Activated B cell treated with CpG ODN at 0.5 μM for 24 hours (primary cell): Measurements from ENCODE around the gene ZBTB1. TPM values are rescaled to one million over a fixed set of nuclear protein-coding genes. Genes with fewer than 3 reads are reported as not detected.
A peak's percentile ranks its signal among the peaks of the same experiment; 100 is the strongest.

Source experiments
- ATAC-seq: fragments of 200-7000 bp; cut with Tn5 transposase; one replicate; pipeline ENCODE4 v1.10.0; 2021; ENCODE audit warnings: low read depth, mild to moderate bottlenecking, moderate library complexity
- CTCF ChIA-PET: fragments of 350-600 bp; sonication (Branson Sonifier 250); formaldehyde crosslinking; loops from one replicate; lab custom pipeline; 2021; ENCODE audit warnings: antibody characterized with exemption; lab: Charles Lee
- POLR2A ChIA-PET: fragments of 350-600 bp; sonication (Branson Sonifier 250); formaldehyde crosslinking; loops from one replicate; lab custom pipeline; 2021; ENCODE audit warnings: antibody characterized with exemption; lab: Charles Lee
- DNase-seq: peaks from one replicate; pipeline ENCODE4 v3.0.0; 2022
- H3K27ac Mint-ChIP-seq: one replicate; pipeline ENCODE4 v1.8.0; 2020; ENCODE audit warnings: mixed read lengths
- H3K27me3 Mint-ChIP-seq: one replicate; pipeline ENCODE4 v1.8.0; 2021; ENCODE audit warnings: mixed read lengths
- H3K36me3 Mint-ChIP-seq: one replicate; pipeline ENCODE4 v1.8.0; 2021; ENCODE audit warnings: low read depth, mixed read lengths
- H3K4me1 Mint-ChIP-seq: one replicate; pipeline ENCODE4 v1.8.0; 2021; ENCODE audit warnings: mixed read lengths
- H3K4me3 Mint-ChIP-seq: one replicate; pipeline ENCODE4 v1.8.0; 2020; ENCODE audit warnings: mild to moderate bottlenecking, mixed read lengths
- H3K9me3 Mint-ChIP-seq: one replicate; pipeline ENCODE4 v1.8.0; 2020; ENCODE audit warnings: mixed read lengths
- intact Hi-C: fragments of 100-400 bp; cut with micrococcal nuclease; formaldehyde crosslinking; loops from one replicate; pipeline ENCODE4 v1.15.1; 2024
- total RNA-seq: library from RNA; stranded (reverse); gene quantifications from 2 replicates; pipeline ENCODE4 v1.2.3, GENCODE V29; 2022
- TF ChIP-seq, protein P1 (sequence below): fragments of 200-600 bp; IDR thresholded peaks from one replicate; pipeline ENCODE4 v1.8.0; 2022; ENCODE audit warnings: antibody characterized with exemption, mild to moderate bottlenecking

ZBTB1 gene
- total RNA-seq, 1 donor from 2014 or later: 60.7 TPM

DNA sequence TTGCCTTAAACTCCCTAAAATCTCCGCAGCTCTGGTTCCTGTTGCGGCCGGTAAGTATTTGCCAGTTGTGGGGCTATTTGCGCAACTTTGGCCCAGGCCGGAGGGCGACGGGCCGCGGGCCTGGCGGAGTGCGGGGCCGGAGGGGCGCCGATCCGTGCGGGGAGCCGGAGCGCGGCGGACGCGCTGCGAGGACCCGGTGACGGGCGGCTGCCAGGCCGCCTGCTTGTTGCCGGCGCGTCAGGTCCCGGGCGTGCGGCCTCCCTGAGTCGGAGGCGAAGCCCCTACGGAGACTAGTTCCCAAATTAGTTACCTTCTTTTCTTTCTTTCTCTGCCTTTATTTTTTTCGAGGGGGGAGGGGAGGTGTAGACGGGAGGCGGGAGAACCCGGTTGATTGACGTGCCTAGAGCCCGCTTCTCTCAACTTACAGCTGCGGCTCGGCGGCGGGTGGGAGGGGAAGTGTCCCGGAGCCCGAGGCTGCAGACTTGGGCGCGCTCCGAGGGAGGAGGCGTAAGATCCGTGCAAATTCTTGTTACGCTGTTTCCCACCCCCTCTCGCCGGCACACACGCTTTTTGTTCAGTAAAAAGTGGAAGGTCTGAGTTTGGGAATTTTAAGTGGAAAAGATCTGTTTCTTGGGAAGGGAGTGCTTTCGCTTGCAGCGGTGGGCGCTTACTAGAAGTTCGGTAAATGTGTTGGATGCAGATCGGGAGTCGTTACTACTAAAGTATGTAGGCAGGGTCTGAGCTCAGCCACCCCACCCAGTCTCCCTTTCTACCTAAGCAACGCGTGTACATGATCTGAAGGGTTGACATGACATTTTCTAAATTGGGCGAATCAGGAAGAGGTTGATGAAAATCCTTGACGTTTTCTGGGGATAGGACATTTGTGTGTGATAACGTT is 576 bp downstream of the ZBTB1 start:
- peaks cover 79% of the 10 kb centered on the region for H3K4me1 Mint-ChIP-seq
- intact Hi-C loops: loop anchor here (1.0 to 10.0 kb wide), 8 partner anchors 167 to 1030 kb away; partner anchors contain the start of genes FNTB, PPP2R5E, SGPP1 and SYNE2
- CTCF ChIA-PET: interaction anchor here (1.0 kb wide), 1 partner anchor 166 kb away, joined by 3 read pairs; no protein-coding TSS in a partner anchor
- H3K36me3 Mint-ChIP-seq: peaks cover 19% of the 10 kb centered on the region
- POLR2A ChIA-PET: interaction anchor here (0.6 to 4.5 kb wide), 23 partner anchors 8 to 863 kb away, joined by 3 to 60 read pairs (median 6); partner anchors contain the start of genes HSPA2, MTHFD1 and WDR89
- ATAC-seq: peak; percentile 30
- no peaks in the 10 kb centered on the region for H3K27me3 Mint-ChIP-seq
- no peaks in the 10 kb centered on the region for H3K9me3 Mint-ChIP-seq
- H3K27ac Mint-ChIP-seq: peak overlapping the region; percentile 100
- TF ChIP-seq, protein P1, sequence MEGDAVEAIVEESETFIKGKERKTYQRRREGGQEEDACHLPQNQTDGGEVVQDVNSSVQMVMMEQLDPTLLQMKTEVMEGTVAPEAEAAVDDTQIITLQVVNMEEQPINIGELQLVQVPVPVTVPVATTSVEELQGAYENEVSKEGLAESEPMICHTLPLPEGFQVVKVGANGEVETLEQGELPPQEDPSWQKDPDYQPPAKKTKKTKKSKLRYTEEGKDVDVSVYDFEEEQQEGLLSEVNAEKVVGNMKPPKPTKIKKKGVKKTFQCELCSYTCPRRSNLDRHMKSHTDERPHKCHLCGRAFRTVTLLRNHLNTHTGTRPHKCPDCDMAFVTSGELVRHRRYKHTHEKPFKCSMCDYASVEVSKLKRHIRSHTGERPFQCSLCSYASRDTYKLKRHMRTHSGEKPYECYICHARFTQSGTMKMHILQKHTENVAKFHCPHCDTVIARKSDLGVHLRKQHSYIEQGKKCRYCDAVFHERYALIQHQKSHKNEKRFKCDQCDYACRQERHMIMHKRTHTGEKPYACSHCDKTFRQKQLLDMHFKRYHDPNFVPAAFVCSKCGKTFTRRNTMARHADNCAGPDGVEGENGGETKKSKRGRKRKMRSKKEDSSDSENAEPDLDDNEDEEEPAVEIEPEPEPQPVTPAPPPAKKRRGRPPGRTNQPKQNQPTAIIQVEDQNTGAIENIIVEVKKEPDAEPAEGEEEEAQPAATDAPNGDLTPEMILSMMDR: no peak
- peak overlapping the region; percentile 97 for H3K4me3 Mint-ChIP-seq
- peak; percentile 76 for DNase-seq

DNA sequence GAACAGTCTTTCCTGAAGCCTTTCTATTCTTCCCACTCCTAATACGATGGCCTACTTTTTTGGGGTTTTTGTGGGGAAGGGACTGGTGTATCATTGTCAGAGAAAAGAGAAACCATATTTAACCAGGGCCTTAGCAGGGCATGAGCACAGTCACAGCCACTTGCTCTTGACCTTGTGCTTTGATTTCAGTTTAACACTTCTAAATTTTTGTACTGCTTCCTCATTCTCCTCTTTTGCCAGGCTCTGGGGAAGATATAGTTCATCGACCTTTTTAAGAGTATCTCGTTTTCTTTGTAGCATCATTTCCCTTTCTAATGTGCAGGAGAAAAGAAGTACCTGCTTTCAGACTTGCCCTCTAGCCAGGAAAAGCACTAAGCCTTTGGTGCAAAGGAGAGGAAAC is 2.2 kb downstream of the ZBTB1 start:
- DNase-seq: no peak
- no peak for ATAC-seq
- H3K27ac Mint-ChIP-seq: peak overlapping the region; percentile 100
- CTCF ChIA-PET: interaction anchor here (1.5 kb wide), 1 partner anchor 77 kb away, joined by 3 read pairs; no protein-coding TSS in a partner anchor
- no peaks in the 10 kb centered on the region for H3K27me3 Mint-ChIP-seq
- peaks cover 25% of the 10 kb centered on the region for H3K36me3 Mint-ChIP-seq
- H3K4me3 Mint-ChIP-seq: peak overlapping the region; percentile 97
- TF ChIP-seq, protein P1: no peak
- intact Hi-C loops: loop anchor here (10.0 kb wide), 3 partner anchors 478 to 1032 kb away; partner anchors contain the start of genes FNTB and SYNE2
- POLR2A ChIA-PET: interaction anchor here (1.3 to 3.0 kb wide), 2 partner anchors 37 to 119 kb away, joined by 3 to 11 read pairs; partner anchors contain the start of gene MTHFD1
- H3K4me1 Mint-ChIP-seq: peaks cover 79% of the 10 kb centered on the region
- no peaks in the 10 kb centered on the region for H3K9me3 Mint-ChIP-seq

DNA sequence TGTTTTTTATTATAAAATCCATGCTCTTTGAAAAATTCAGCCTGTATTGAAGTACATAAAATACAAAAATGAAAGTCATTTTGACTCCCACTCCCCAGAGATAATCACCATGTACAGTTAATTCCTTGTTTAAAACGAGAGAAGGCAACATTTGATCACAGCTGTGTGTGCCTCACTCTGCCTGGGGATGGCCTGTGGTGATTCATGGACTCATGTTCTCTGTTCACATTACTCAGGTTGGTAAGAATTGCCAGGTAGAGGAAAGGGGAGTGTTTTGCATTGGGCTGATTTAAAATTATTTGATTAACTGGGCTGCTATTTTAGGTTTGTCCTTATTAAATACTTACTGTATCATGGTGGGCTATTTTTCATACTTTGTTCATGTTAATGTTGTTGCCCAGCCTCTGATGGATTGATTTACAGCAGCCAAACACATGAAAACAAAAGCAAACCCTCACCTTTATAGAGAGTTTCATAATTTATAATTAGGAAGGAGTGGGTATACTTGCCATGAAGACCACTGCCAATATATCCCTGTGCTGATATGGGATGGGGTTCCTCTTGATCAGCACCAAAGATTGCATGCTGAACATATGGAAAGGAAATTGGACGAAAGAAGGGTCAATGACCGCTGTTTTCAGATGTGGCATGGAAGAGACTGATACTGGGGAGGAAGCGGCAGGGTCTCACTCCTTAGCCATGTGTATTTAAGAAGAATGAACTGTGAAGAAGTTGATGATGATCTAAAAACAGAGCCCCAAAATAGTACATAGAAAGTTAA is 3.0 kb downstream of the ZBTB1 start:
- POLR2A ChIA-PET: interaction anchor here (0.6 to 3.0 kb wide), 6 partner anchors 12 to 120 kb away, joined by 3 to 11 read pairs (median 4); partner anchors contain the start of genes HSPA2 and MTHFD1
- peaks cover 75% of the 10 kb centered on the region for H3K4me1 Mint-ChIP-seq
- H3K4me3 Mint-ChIP-seq: peak overlapping the region; percentile 97
- CTCF ChIA-PET: interaction anchor here (1.5 to 4.6 kb wide), 3 partner anchors 78 to 164 kb away, joined by 3 to 41 read pairs (median 33); no protein-coding TSS in a partner anchor
- H3K27me3 Mint-ChIP-seq: no peaks in the 10 kb centered on the region
- H3K36me3 Mint-ChIP-seq: peaks cover 30% of the 10 kb centered on the region
- ATAC-seq (no peak), DNase-seq (no peak)
- TF ChIP-seq, protein P1: no peak
- H3K27ac Mint-ChIP-seq: peak overlapping the region; percentile 100
- intact Hi-C loops: loop anchor here (10.0 kb wide), 3 partner anchors 477 to 1033 kb away; partner anchors contain the start of genes FNTB and SYNE2
- no peaks in the 10 kb centered on the region for H3K9me3 Mint-ChIP-seq

DNA sequence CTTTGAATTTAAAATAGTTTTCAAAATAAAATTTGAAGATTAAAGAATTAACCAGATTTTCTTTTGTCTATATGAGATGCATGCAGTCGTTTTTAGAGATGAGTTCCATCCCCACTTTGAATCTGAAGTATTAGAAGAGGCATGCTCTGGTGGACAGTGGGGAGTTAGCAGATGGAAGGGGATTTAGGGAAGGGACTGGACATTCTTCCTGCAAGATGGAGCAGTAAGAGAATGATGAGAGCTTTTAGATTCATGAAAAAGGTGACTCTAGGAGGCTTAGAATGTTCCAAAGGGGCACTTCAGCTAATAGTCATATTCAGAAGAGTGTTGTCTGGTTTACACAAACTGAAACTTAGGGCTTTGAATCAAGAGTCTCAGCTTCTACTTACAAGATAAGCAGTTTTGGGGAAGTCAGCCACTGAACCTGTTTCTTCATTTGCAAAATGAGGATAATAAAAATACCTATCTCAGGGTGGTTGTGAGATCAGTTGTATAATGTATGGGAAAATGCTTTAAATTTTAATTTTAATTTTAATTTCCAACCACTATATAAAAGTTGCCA is 3.7 kb downstream of the ZBTB1 start:
- H3K27me3 Mint-ChIP-seq: no peaks in the 10 kb centered on the region
- intact Hi-C loops: loop anchor here (10.0 kb wide), 3 partner anchors 477 to 1033 kb away; partner anchors contain the start of genes FNTB and SYNE2
- peaks cover 27% of the 10 kb centered on the region for H3K36me3 Mint-ChIP-seq
- peaks cover 76% of the 10 kb centered on the region for H3K4me1 Mint-ChIP-seq
- peak overlapping the region; percentile 100 for H3K27ac Mint-ChIP-seq
- ChIA-PET POLR2A (interaction anchor here (0.6 to 3.0 kb wide), 6 partner anchors 11 to 273 kb away, joined by 3 to 11 read pairs (median 4); partner anchors contain the start of genes HSPA2 and MTHFD1), CTCF (interaction anchor here (4.0 to 4.6 kb wide), 2 partner anchors 79 to 165 kb away, joined by 33 to 41 read pairs; no protein-coding TSS in a partner anchor)
- no peak for ATAC-seq
- TF ChIP-seq, protein P1: no peak
- DNase-seq: no peak
- no peaks in the 10 kb centered on the region for H3K9me3 Mint-ChIP-seq
- peak overlapping the region; percentile 97 for H3K4me3 Mint-ChIP-seq
